Gastroesophageal sphincter (tissue), 3 donors: ENCODE results near the gene RAN.

Experiments
- CTCF ChIP-seq, 4 experiments: fragments of 200-600 bp in 2 of 4; fragments of 450-650 bp in 2 of 4; sonication (generic) in 1 of 4; IDR thresholded peaks; one replicate each; pipeline ENCODE4 v1.5.1; 2017 to 2019; ENCODE audit warnings: antibody characterized with exemption in 4 of 4, mild to moderate bottlenecking in 2 of 4, moderate library complexity in 2 of 4
- EP300 ChIP-seq: sonication (generic); formaldehyde crosslinking; IDR thresholded peaks from one replicate; pipeline ENCODE4 v1.6.1; 2017; ENCODE audit warnings: antibody characterized with exemption, mild to moderate bottlenecking
- POLR2A ChIP-seq, 2 donors: fragments of 450-650 bp; IDR thresholded peaks; one replicate each; pipeline ENCODE4 v1.6.1; 2017; ENCODE audit warnings: antibody characterized with exemption in 2 of 2, mild to moderate bottlenecking in 2 of 2, moderate library complexity in 1 of 2
- POLR2AphosphoS5 ChIP-seq: sonication (generic); formaldehyde crosslinking; IDR thresholded peaks from one replicate; pipeline ENCODE4 v1.6.1; 2017; ENCODE audit warnings: antibody characterized with exemption

GRCh38 chr12:130881046-130881445, 9.2 kb downstream of the RAN start:
- TF ChIP-seq CTCF (IDR thresholded peaks at IDR 0.05), result no peak
- no peak for TF ChIP-seq POLR2AphosphoS5
- TF ChIP-seq POLR2A (IDR thresholded peaks at IDR 0.05), result no peak
- TF ChIP-seq EP300, result no peak
